Endothelial cell (in vitro differentiated cells): ENCODE results near the gene VAMP4. TPM values are rescaled to one million over a fixed set of nuclear protein-coding genes. Genes with fewer than 3 reads are reported as not detected.

Experiments used
- DNase-seq: peaks from one replicate; pipeline ENCODE4 v3.0.0; 2021; ENCODE audit warnings: low spot score
- H3K27ac Mint-ChIP-seq: one replicate; pipeline ENCODE4 v1.8.0; 2021; ENCODE audit warnings: mixed read lengths, inconsistent platforms; ENCODE audit not compliant: unreplicated experiment
- H3K27me3 Mint-ChIP-seq: one replicate; pipeline ENCODE4 v1.8.0; 2021; ENCODE audit warnings: mild to moderate bottlenecking, moderate library complexity, mixed read lengths, inconsistent platforms; ENCODE audit not compliant: unreplicated experiment
- H3K36me3 Mint-ChIP-seq: one replicate; pipeline ENCODE4 v1.8.0; 2021; ENCODE audit warnings: mild to moderate bottlenecking, low read depth, mixed read lengths, inconsistent platforms; ENCODE audit not compliant: unreplicated experiment
- H3K4me1 Mint-ChIP-seq: one replicate; pipeline ENCODE4 v1.8.0; 2021; ENCODE audit warnings: mild to moderate bottlenecking, mixed read lengths, inconsistent platforms; ENCODE audit not compliant: unreplicated experiment
- H3K4me3 Mint-ChIP-seq: one replicate; pipeline ENCODE4 v1.8.0; 2021; ENCODE audit warnings: mild to moderate bottlenecking, mixed read lengths, inconsistent platforms; ENCODE audit not compliant: unreplicated experiment
- H3K9me3 Mint-ChIP-seq: one replicate; pipeline ENCODE4 v1.8.0; 2021; ENCODE audit warnings: mixed read lengths, inconsistent platforms; ENCODE audit not compliant: unreplicated experiment
- total RNA-seq: library from RNA; stranded (reverse); fragmentation: NEBNext Ultra II Directional; extraction: Animal tissue kit (Norgen Biotek cat#: 25700); gene quantifications from one replicate; pipeline ENCODE4 v1.2.1, GENCODE V29; 2021; ENCODE audit not compliant: unreplicated experiment
- TF ChIP-seq, protein P1 (sequence below): fragments of 200-600 bp; sonication (generic); IDR thresholded peaks from one replicate; pipeline ENCODE4 v1.5.0; 2021; ENCODE audit warnings: antibody characterized with exemption; ENCODE audit not compliant: unreplicated experiment

Gene VAMP4
- total RNA-seq, 1 donor from 2014 or later, result 11.1 TPM

- Mint-ChIP-seq H3K27me3 (no peaks in the 10 kb centered on the region), H3K36me3 (peaks cover 50% of the 10 kb centered on the region)
These were observed 44.7 kb upstream of the VAMP4 start for GRCh38 chr1:171786534-171786933.

GRCh38 chr1:171785766-171786165 lies 43.9 kb upstream of the VAMP4 start:
- Mint-ChIP-seq H3K27me3 (peaks cover 2% of the 10 kb centered on the region), H3K4me3 (no peak overlapping the region), H3K36me3 (peaks cover 49% of the 10 kb centered on the region), H3K9me3 (no peaks in the 10 kb centered on the region), H3K27ac (no peak overlapping the region), H3K4me1 (peaks cover 24% of the 10 kb centered on the region)
- TF ChIP-seq, protein P1, sequence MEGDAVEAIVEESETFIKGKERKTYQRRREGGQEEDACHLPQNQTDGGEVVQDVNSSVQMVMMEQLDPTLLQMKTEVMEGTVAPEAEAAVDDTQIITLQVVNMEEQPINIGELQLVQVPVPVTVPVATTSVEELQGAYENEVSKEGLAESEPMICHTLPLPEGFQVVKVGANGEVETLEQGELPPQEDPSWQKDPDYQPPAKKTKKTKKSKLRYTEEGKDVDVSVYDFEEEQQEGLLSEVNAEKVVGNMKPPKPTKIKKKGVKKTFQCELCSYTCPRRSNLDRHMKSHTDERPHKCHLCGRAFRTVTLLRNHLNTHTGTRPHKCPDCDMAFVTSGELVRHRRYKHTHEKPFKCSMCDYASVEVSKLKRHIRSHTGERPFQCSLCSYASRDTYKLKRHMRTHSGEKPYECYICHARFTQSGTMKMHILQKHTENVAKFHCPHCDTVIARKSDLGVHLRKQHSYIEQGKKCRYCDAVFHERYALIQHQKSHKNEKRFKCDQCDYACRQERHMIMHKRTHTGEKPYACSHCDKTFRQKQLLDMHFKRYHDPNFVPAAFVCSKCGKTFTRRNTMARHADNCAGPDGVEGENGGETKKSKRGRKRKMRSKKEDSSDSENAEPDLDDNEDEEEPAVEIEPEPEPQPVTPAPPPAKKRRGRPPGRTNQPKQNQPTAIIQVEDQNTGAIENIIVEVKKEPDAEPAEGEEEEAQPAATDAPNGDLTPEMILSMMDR, result no peak
- no peak for DNase-seq

More at GRCh38 chr1:171786534-171786933, 44.7 kb upstream of the VAMP4 start:
- no peaks in the 10 kb centered on the region for H3K9me3 Mint-ChIP-seq
- no peak overlapping the region for H3K4me3 Mint-ChIP-seq
- no peak overlapping the region for H3K27ac Mint-ChIP-seq
- H3K4me1 Mint-ChIP-seq, result peaks cover 20% of the 10 kb centered on the region
- DNase-seq, result no peak
- TF ChIP-seq, protein P1, result no peak

- Mint-ChIP-seq H3K9me3 (no peaks in the 10 kb centered on the region), H3K27me3 (peaks cover 2% of the 10 kb centered on the region), H3K36me3 (peaks cover 45% of the 10 kb centered on the region), H3K27ac (peak overlapping the region; percentile 7), H3K4me3 (peak overlapping the region; percentile 40), H3K4me1 (peaks cover 29% of the 10 kb centered on the region)
- DNase-seq, result no peak
- TF ChIP-seq, protein P1, result no peak
These were observed 42.9 kb upstream of the VAMP4 start for GRCh38 chr1:171784784-171785183.

DNA sequence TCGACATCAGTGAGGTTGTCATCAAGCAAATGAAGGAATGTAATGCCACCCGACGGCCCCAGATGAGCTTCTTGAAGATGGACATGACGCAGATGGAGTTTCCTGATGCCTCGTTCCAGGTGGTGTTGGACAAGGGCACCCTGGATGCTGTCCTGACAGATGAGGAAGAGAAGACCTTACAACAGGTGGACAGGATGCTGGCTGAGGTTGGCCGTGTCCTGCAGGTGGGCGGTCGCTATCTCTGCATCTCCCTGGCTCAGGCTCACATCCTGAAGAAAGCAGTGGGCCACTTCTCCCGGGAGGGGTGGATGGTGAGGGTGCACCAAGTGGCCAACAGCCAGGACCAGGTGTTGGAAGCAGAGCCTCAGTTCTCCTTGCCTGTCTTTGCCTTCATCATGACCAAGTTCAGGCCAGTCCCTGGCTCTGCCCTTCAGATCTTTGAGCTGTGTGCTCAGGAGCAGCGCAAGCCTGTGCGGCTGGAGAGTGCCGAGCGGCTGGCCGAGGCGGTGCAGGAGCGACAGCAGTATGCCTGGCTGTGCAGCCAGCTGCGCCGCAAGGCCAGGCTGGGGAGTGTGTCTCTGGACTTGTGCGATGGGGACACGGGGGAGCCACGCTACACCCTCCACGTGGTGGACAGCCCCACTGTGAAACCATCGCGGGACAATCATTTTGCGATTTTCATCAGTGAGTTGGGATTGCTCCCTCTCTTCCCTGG lies 42.1 kb upstream of the VAMP4 start:
- DNase-seq, result no peak
- Mint-ChIP-seq H3K9me3 (no peaks in the 10 kb centered on the region), H3K27me3 (peaks cover 2% of the 10 kb centered on the region), H3K4me3 (peak overlapping the region; percentile 4), H3K4me1 (peaks cover 29% of the 10 kb centered on the region), H3K27ac (no peak overlapping the region), H3K36me3 (peaks cover 38% of the 10 kb centered on the region)
- TF ChIP-seq, protein P1, result no peak

DNA sequence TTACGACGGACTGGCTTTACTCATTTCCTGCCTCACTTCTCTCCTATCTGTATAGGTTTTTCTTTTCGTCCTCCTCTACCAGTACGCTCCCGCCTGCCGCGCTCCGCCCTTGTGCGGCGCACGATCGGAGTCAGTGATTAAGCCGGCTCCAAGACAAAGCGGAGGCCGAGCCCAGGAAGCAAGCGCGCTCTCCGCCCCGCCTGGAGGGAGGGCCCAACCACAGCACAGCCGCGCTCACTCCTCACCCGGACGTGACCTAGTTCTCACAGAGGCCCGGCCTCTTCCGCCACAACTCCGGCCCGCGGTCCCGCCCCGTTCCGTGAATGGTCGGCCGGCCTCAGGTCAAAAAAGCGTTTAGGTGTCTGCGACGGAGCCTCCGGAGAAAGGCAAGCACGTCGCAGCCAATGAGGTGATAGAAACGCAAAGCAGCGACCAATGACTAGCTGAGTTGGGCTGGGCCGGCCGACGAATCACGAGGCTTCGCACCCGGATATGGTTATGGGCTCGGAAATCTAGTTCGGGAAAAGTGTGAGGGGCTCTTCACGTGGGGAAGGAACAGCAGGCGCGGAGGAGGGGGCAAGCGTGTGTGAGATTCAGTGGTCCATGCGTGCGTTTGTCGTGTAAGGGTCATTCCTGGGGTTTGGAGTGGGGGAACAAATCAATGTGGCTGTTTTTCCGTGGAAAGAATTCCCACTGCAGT lies 39.5 kb upstream of the VAMP4 start, which contains the start of gene METTL13:
Gene METTL13, plus strand, starts transcription at position 485 of the 700 bp plus-strand sequence. CDS start 308 bp downstream, outside the sequence.
- H3K27me3 Mint-ChIP-seq, result peaks cover 4% of the 10 kb centered on the region
- peak within 1 kb of the TSS; percentile 99 for H3K4me3 Mint-ChIP-seq
- peaks cover 23% of the 10 kb centered on the region for H3K36me3 Mint-ChIP-seq
- H3K27ac Mint-ChIP-seq, result peak within 1 kb of the TSS; percentile 99
- TF ChIP-seq, protein P1, result no peak
- peaks cover 29% of the 10 kb centered on the region for H3K4me1 Mint-ChIP-seq
- peak; percentile 97 for DNase-seq
- H3K9me3 Mint-ChIP-seq, result no peaks in the 10 kb centered on the region
